Omental fat pad (tissue), 4 donors: ENCODE results near the gene ALKBH5. TPM values are rescaled to one million over a fixed set of nuclear protein-coding genes. Genes with fewer than 3 reads are reported as not detected.

Experiments used
- ATAC-seq: fragments of 150-250 bp; one replicate; pipeline ENCODE4 v1.9.1; 2016; ENCODE audit warnings: mild to moderate bottlenecking, moderate library complexity; ENCODE audit not compliant: low FRiP score
- DNase-seq: peaks from one replicate; pipeline ENCODE4 v3.0.0-alpha.2; 2019; ENCODE audit warnings: low spot score
- CTCF ChIP-seq, 3 donors: fragments of 450-650 bp; IDR thresholded peaks; one replicate each; pipeline ENCODE4 v1.5.1; 2016 to 2017; ENCODE audit warnings: antibody characterized with exemption in 3 of 3, mild to moderate bottlenecking in 3 of 3, moderate library complexity in 2 of 3
- total RNA-seq, 4 donors: library from RNA; depleted of rRNA; stranded (reverse); fragments of >200 nt; gene quantifications; one replicate each; pipeline ENCODE4 v1.1.0, GENCODE V29; 2016

The ALKBH5 gene
- total RNA-seq, 4 donors from 2014 or later = 77.0 to 80.7 (median 80.3) TPM

- ATAC-seq = no peak
- no peak for TF ChIP-seq CTCF (IDR thresholded peaks at IDR 0.05)
- DNase-seq = no peak
Observed at GRCh38 chr17:18226284-18226945, 42.8 kb downstream of the ALKBH5 start.

GRCh38 chr17:18227635-18228034 is 44.0 kb downstream of the ALKBH5 start:
- DNase-seq = no peak
- no peak for ATAC-seq
- TF ChIP-seq CTCF (IDR thresholded peaks at IDR 0.05) = no peak

- no peak for DNase-seq
- ATAC-seq = no peak
Observed at GRCh38 chr17:18228176-18228682, 44.6 kb downstream of the ALKBH5 start.

GRCh38 chr17:18229254-18229653 is 45.6 kb downstream of the ALKBH5 start:
- TF ChIP-seq CTCF (IDR thresholded peaks at IDR 0.05) = no peak
- no peak for ATAC-seq
- no peak for DNase-seq

More at GRCh38 chr17:18228176-18228682, 44.6 kb downstream of the ALKBH5 start:
- TF ChIP-seq CTCF (IDR thresholded peaks at IDR 0.05) = no peak

- DNase-seq (no peak), ATAC-seq (no peak)
- TF ChIP-seq CTCF (IDR thresholded peaks at IDR 0.05) = no peak
Observed at GRCh38 chr17:18229771-18230170, 46.1 kb downstream of the ALKBH5 start.

GRCh38 chr17:18230288-18231141 is 46.9 kb downstream of the ALKBH5 start:
- ATAC-seq = no peak
- DNase-seq = no peak
- no peak for TF ChIP-seq CTCF (IDR thresholded peaks at IDR 0.05)
